Body of pancreas (tissue), 4 donors: ENCODE data around the gene DCLK2.

ENCODE experiments used
- POLR2A ChIP-seq, 3 donors: fragments of 450-650 bp; IDR thresholded peaks; one replicate each; pipeline ENCODE4 v1.6.1; 2016; ENCODE audit warnings: antibody characterized with exemption in 3 of 3, mild to moderate bottlenecking in 2 of 3
- TF ChIP-seq, protein P1 (sequence below), 7 experiments: fragments of 450-650 bp in 4 of 7; fragments of 200-600 bp in 3 of 7; sonication (generic) in 3 of 7; IDR thresholded peaks; one replicate each; pipeline ENCODE4 v1.5.1; 2016 to 2019; ENCODE audit warnings: antibody characterized with exemption in 7 of 7

DNA sequence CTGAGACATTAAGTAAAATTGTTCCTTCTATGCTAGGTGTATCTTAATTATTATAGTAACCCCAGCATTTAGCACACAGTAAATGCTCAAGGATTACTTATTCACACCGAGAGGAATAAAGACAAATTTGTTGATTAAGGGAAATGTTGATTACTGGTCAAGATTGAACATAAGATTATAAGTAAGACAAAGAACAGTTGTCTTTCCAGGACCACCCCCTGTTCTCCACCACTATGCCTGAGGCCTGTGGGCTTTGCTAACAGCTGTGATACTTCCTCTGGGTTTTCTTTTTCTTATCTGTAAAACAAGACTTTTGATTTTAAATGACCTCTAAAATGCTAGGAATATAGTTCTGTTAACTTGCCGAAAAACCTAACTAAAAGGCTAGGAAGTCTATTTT lies 128.0 kb downstream of the DCLK2 start:
- TF ChIP-seq POLR2A (IDR thresholded peaks at IDR 0.05): no peak
- TF ChIP-seq, protein P1, sequence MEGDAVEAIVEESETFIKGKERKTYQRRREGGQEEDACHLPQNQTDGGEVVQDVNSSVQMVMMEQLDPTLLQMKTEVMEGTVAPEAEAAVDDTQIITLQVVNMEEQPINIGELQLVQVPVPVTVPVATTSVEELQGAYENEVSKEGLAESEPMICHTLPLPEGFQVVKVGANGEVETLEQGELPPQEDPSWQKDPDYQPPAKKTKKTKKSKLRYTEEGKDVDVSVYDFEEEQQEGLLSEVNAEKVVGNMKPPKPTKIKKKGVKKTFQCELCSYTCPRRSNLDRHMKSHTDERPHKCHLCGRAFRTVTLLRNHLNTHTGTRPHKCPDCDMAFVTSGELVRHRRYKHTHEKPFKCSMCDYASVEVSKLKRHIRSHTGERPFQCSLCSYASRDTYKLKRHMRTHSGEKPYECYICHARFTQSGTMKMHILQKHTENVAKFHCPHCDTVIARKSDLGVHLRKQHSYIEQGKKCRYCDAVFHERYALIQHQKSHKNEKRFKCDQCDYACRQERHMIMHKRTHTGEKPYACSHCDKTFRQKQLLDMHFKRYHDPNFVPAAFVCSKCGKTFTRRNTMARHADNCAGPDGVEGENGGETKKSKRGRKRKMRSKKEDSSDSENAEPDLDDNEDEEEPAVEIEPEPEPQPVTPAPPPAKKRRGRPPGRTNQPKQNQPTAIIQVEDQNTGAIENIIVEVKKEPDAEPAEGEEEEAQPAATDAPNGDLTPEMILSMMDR (IDR thresholded peaks at IDR 0.05): no peak
